OCI-LY1 (cell line): ENCODE data around the gene PNMA6E.

ENCODE experiments used
- H2AFZ ChIP-seq: fragments of 200-600 bp; sonication (generic), shearing (Covaris generic); 2 replicates; pipeline ENCODE4 v1.6.0; 2014; ENCODE audit warnings: antibody characterized with exemption, mild to moderate bottlenecking, low read length
- H3F3A ChIP-seq: fragments of 200-600 bp; sonication (generic), shearing (Covaris generic); 2 replicates; pipeline ENCODE4 v1.6.0; 2014; ENCODE audit warnings: mild to moderate bottlenecking, antibody characterized with exemption, low read length, moderate library complexity; ENCODE audit not compliant: insufficient read depth
- H3K27ac ChIP-seq: fragments of 200-600 bp; sonication (generic); 2 replicates; pipeline ENCODE4 v1.5.1; 2014; ENCODE audit warnings: low read length, mixed run types, mild to moderate bottlenecking, low read depth; ENCODE audit not compliant: poor library complexity, severe bottlenecking
- H3K27me3 ChIP-seq: fragments of 200-600 bp; sonication (generic); 2 replicates; pipeline ENCODE4 v1.6.0; 2014; ENCODE audit warnings: antibody characterized with exemption, mild to moderate bottlenecking, low read length, moderate library complexity; ENCODE audit not compliant: insufficient read depth
- H3K36me3 ChIP-seq: fragments of 200-600 bp; sonication (generic); 2 replicates; pipeline ENCODE4 v1.6.1; 2014; ENCODE audit warnings: mild to moderate bottlenecking, antibody characterized with exemption, low read length, moderate library complexity, mixed read lengths; ENCODE audit not compliant: insufficient read depth
- H3K4me1 ChIP-seq: fragments of 200-600 bp; sonication (generic); 2 replicates; pipeline ENCODE4 v1.5.1; 2014; ENCODE audit warnings: mild to moderate bottlenecking, low read length, moderate library complexity; ENCODE audit not compliant: insufficient read depth, severe bottlenecking
- H3K4me2 ChIP-seq: fragments of 200-600 bp; sonication (generic), shearing (Covaris generic); 2 replicates; pipeline ENCODE4 v1.6.1; 2014; ENCODE audit warnings: low read length
- H3K4me3 ChIP-seq: fragments of 200-600 bp; sonication (generic); 2 replicates; pipeline ENCODE4 v1.5.1; 2014; ENCODE audit warnings: low read length, low read depth, mild to moderate bottlenecking, mixed read lengths; ENCODE audit not compliant: poor library complexity, severe bottlenecking
- H3K79me2 ChIP-seq: fragments of 200-600 bp; shearing (Covaris generic); 2 replicates; pipeline ENCODE4 v1.6.1; 2016; ENCODE audit warnings: mixed run types, low read length, mixed read lengths; ENCODE audit not compliant: insufficient read depth
- H3K9ac ChIP-seq: fragments of 200-600 bp; sonication (generic), shearing (Covaris generic); 2 replicates; pipeline ENCODE4 v1.6.1; 2014; ENCODE audit warnings: mild to moderate bottlenecking, low read length, mixed read lengths
- H3K9me2 ChIP-seq: fragments of 200-600 bp; sonication (generic), shearing (Covaris generic); 2 replicates; pipeline ENCODE4 v1.6.1; 2014; ENCODE audit warnings: low read depth, mild to moderate bottlenecking, low read length, mixed read lengths
- H3K9me3 ChIP-seq: fragments of 200-600 bp; shearing (Covaris generic); 2 replicates; pipeline ENCODE4 v1.6.1; 2014; ENCODE audit warnings: low read length, mixed read lengths
- H4K20me1 ChIP-seq: fragments of 200-600 bp; sonication (generic), shearing (Covaris generic); 2 replicates; pipeline ENCODE4 v1.6.0; 2016; ENCODE audit warnings: mild to moderate bottlenecking, low read length; ENCODE audit not compliant: insufficient read depth
- CTCF ChIP-seq: fragments of 200-600 bp; sonication (generic), shearing (Covaris generic); IDR thresholded peaks from 2 replicates; pipeline ENCODE4 v1.5.1; 2017; ENCODE audit warnings: mild to moderate bottlenecking, antibody characterized with exemption, low read length, moderate library complexity, mixed read lengths
- EZH2 ChIP-seq: fragments of 200-600 bp; sonication (generic), shearing (Covaris generic); IDR thresholded peaks from 2 replicates; pipeline ENCODE4 v1.8.0; 2017; ENCODE audit warnings: borderline replicate concordance, mixed run types, mild to moderate bottlenecking, antibody characterized with exemption, low read length, moderate library complexity, mixed read lengths

PNMA6E gene

DNA sequence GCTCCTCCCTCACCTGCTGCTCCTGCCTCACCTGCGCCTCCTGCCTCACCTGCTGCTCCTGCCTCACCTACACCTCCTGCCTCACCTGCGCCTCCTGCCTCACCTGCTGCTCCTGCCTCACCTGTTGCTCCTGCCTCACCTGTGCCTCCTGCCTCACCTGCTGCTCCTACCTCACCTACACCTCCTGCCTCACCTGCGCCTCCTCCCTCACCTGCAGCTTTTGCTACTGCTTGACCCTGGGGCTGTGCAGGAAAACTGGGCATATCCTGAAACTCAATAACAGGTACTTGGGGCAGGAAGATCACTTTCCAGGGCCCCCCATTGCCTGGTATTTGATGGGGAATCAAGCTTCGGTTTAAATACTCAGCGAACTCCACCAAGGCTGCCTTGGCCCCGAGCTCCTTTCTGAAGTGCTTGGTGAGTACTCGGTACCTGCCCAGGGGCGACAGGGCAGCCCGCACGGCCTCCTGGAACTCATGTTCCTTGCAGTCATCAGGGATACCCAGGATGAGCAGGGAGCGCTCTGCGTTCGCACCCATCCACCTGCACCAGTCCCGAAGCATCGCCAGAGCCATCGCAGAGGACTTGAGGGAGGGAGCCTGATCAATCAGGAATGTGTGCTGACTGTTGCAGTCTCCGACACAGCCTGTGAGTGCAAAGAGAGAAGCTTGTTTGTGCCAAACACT, 2.7 kb downstream of the PNMA6E start:
- H3K9me2 ChIP-seq, result no peaks in the 10 kb centered on the region
- no peaks in the 10 kb centered on the region for H3K9me3 ChIP-seq
- H3K36me3 ChIP-seq, result no peaks in the 10 kb centered on the region
- no peak overlapping the region for H3K9ac ChIP-seq
- TF ChIP-seq CTCF, result no peak
- TF ChIP-seq EZH2, result no peak
- no peaks in the 10 kb centered on the region for H3K79me2 ChIP-seq
- no peaks in the 10 kb centered on the region for H3K27me3 ChIP-seq
- H3F3A ChIP-seq, result no peaks in the 10 kb centered on the region
- no peaks in the 10 kb centered on the region for H4K20me1 ChIP-seq
- H2AFZ ChIP-seq, result no peak overlapping the region
- H3K27ac ChIP-seq, result no peak overlapping the region
- no peaks in the 10 kb centered on the region for H3K4me1 ChIP-seq
- H3K4me2 ChIP-seq, result no peak overlapping the region
- H3K4me3 ChIP-seq, result no peak overlapping the region

GRCh38 chrX:153397256-153397960, 3.7 kb downstream of the PNMA6E start:
- H3K4me1 ChIP-seq, result no peaks in the 10 kb centered on the region
- H3K9me3 ChIP-seq, result no peaks in the 10 kb centered on the region
- H3K4me3 ChIP-seq, result no peak overlapping the region
- H3K9me2 ChIP-seq, result no peaks in the 10 kb centered on the region
- H3K79me2 ChIP-seq, result no peaks in the 10 kb centered on the region
- TF ChIP-seq EZH2, result no peak
- no peak for TF ChIP-seq CTCF
- no peaks in the 10 kb centered on the region for H3K36me3 ChIP-seq
- no peak overlapping the region for H3K27ac ChIP-seq
- H3K4me2 ChIP-seq, result no peak overlapping the region
- no peaks in the 10 kb centered on the region for H4K20me1 ChIP-seq
- H2AFZ ChIP-seq, result no peak overlapping the region
- H3F3A ChIP-seq, result no peaks in the 10 kb centered on the region
- H3K9ac ChIP-seq, result no peak overlapping the region
- H3K27me3 ChIP-seq, result no peaks in the 10 kb centered on the region

- H3K79me2 ChIP-seq, result no peaks in the 10 kb centered on the region
- H3K27me3 ChIP-seq, result no peaks in the 10 kb centered on the region
- H2AFZ ChIP-seq, result no peak overlapping the region
- H3K9me2 ChIP-seq, result no peaks in the 10 kb centered on the region
- no peak overlapping the region for H3K4me2 ChIP-seq
- H3K4me3 ChIP-seq, result no peak overlapping the region
- H3K9me3 ChIP-seq, result no peaks in the 10 kb centered on the region
- H3K36me3 ChIP-seq, result no peaks in the 10 kb centered on the region
- H3F3A ChIP-seq, result no peaks in the 10 kb centered on the region
- no peaks in the 10 kb centered on the region for H3K4me1 ChIP-seq
- no peak overlapping the region for H3K9ac ChIP-seq
- TF ChIP-seq EZH2 (no peak), CTCF (no peak)
- no peak overlapping the region for H3K27ac ChIP-seq
- no peaks in the 10 kb centered on the region for H4K20me1 ChIP-seq
These were observed 4.6 kb downstream of the PNMA6E start for GRCh38 chrX:153396320-153397195.
